Endothelial cell of umbilical vein (primary cell): Measurements from ENCODE around the gene MAP4K3. TPM values are rescaled to one million over a fixed set of nuclear protein-coding genes. Genes with fewer than 3 reads are reported as not detected.

Experiments used
- BruUV-seq: library from RNA; stranded (reverse); fragments of 400-500 nt; replicated peaks from 2 replicates; lab custom pipeline; 2021; lab: Mats Ljungman, UMichigan
- CTCF ChIA-PET: fragments of 300-600, 350-600 bp; sonication (Branson Sonifier 250); formaldehyde crosslinking; loops from one replicate; lab custom pipeline; 2021; ENCODE audit warnings: antibody characterized with exemption, inconsistent platforms; lab: Charles Lee
- POLR2A ChIA-PET: fragments of 300-600, 350-600 bp; sonication (Branson Sonifier 250); formaldehyde crosslinking; loops from one replicate; lab custom pipeline; 2021; ENCODE audit warnings: antibody characterized with exemption, inconsistent platforms; lab: Charles Lee
- DNase-seq: peaks from one replicate; pipeline ENCODE4 v3.0.0-alpha.2; 2011; ENCODE audit warnings: low read depth, low spot score
- FAIRE-seq: peaks from 2 replicates; lab custom pipeline; 2011; peaks lifted over from hg19 to GRCh38; lab: Jason Lieb, UNC
- H2AFZ ChIP-seq: 2 replicates; pipeline ENCODE4 v1.6.0; 2012; ENCODE audit warnings: low read depth, low read length, control low read depth, inconsistent platforms
- H3K27ac ChIP-seq: 2 replicates; pipeline ENCODE4 v1.5.1; 2011; ENCODE audit warnings: low read depth, mild to moderate bottlenecking, control low read depth, low read length, moderate library complexity; ENCODE audit not compliant: insufficient read depth
- H3K27me3 ChIP-seq, 2 experiments: 2 replicates each; pipeline versions ENCODE4 v1.6.0 to v1.6.1; 2011; ENCODE audit warnings: low read length in 2 of 2, mixed read lengths in 1 of 2; ENCODE audit not compliant: control insufficient read depth in 2 of 2, insufficient read depth in 2 of 2
- H3K36me3 ChIP-seq, 2 experiments: 2 replicates in 1 of 2; 3 replicates in 1 of 2; pipeline ENCODE4 v1.5.1; 2011; ENCODE audit warnings: low read length in 2 of 2, mild to moderate bottlenecking in 1 of 2, moderate library complexity in 1 of 2; ENCODE audit not compliant: control insufficient read depth in 2 of 2, insufficient read depth in 2 of 2; ENCODE audit errors: extremely low read depth in 1 of 2
- H3K4me1 ChIP-seq: 3 replicates; pipeline ENCODE4 v1.5.1; 2011; ENCODE audit warnings: mild to moderate bottlenecking, low read length; ENCODE audit not compliant: control insufficient read depth, insufficient read depth; ENCODE audit errors: extremely low read depth
- H3K4me2 ChIP-seq: 2 replicates; pipeline ENCODE4 v1.6.1; 2011; ENCODE audit warnings: low read length, control low read depth, mixed read lengths; ENCODE audit not compliant: insufficient read depth
- H3K4me3 ChIP-seq, 3 experiments: fragments of 200-600 bp in 1 of 3; sonication (generic), shearing (Covaris generic) in 1 of 3; replicated peaks in 1 of 3; 2 replicates each; pipeline ENCODE4 v1.5.1; 2011 to 2016; ENCODE audit warnings: control low read depth in 3 of 3, low read length in 3 of 3, mild to moderate bottlenecking in 2 of 3, inconsistent platforms in 1 of 3, low read depth in 1 of 3, moderate library complexity in 1 of 3; ENCODE audit not compliant: insufficient read depth in 1 of 3
- H3K79me2 ChIP-seq: 2 replicates; pipeline ENCODE4 v1.6.0; 2012; ENCODE audit warnings: low read length, inconsistent platforms; ENCODE audit not compliant: control insufficient read depth, insufficient read depth
- H3K9ac ChIP-seq: replicated peaks from 2 replicates; pipeline ENCODE3; 2011; ENCODE audit warnings: low read length, control low read depth; ENCODE audit not compliant: insufficient read depth; ENCODE audit errors: extremely low read depth
- H3K9me1 ChIP-seq: replicated peaks from 3 replicates; pipeline ENCODE4 v1.6.0; 2011; ENCODE audit warnings: mild to moderate bottlenecking, low read length; ENCODE audit not compliant: control insufficient read depth, insufficient read depth; ENCODE audit errors: extremely low read depth
- H3K9me3 ChIP-seq: replicated peaks from 2 replicates; pipeline ENCODE4 v1.5.1; 2012; ENCODE audit warnings: low read length, inconsistent platforms; ENCODE audit not compliant: control insufficient read depth, insufficient read depth
- H4K20me1 ChIP-seq: replicated peaks from 2 replicates; pipeline ENCODE3; 2011; ENCODE audit warnings: mild to moderate bottlenecking, low read length; ENCODE audit not compliant: control insufficient read depth, insufficient read depth; ENCODE audit errors: extremely low read depth
- CTCF ChIP-seq, 2 donors: IDR thresholded peaks; 1 replicate in 1 of 2; 2 replicates in 1 of 2; pipeline ENCODE4 v1.5.1; 2011; ENCODE audit warnings: low read length in 2 of 2, mild to moderate bottlenecking in 2 of 2, moderate library complexity in 2 of 2, control low read depth in 1 of 2, inconsistent platforms in 1 of 2, low read depth in 1 of 2; ENCODE audit not compliant: insufficient read depth in 1 of 2; ENCODE audit errors: extremely low read depth in 1 of 2
- EZH2 ChIP-seq: IDR thresholded peaks from 2 replicates; pipeline ENCODE4 v1.6.1; 2012; ENCODE audit warnings: borderline replicate concordance, low read depth, mild to moderate bottlenecking, moderate library complexity, low read length, inconsistent platforms; ENCODE audit not compliant: severe bottlenecking
- FOS ChIP-seq: IDR thresholded peaks from 2 replicates; pipeline ENCODE4 v1.6.1; 2011; ENCODE audit warnings: mild to moderate bottlenecking, low read length, moderate library complexity, borderline replicate concordance; ENCODE audit not compliant: insufficient read depth
- GATA2 ChIP-seq: IDR thresholded peaks from 2 replicates; pipeline ENCODE4 v1.7.0; 2011; ENCODE audit warnings: low read depth, mild to moderate bottlenecking, moderate library complexity, mixed read lengths, low read length; ENCODE audit not compliant: insufficient read length, insufficient read depth
- JUN ChIP-seq: IDR thresholded peaks from 2 replicates; pipeline ENCODE4 v1.6.1; 2011; ENCODE audit warnings: borderline replicate concordance, low read depth; ENCODE audit not compliant: insufficient read length, insufficient read depth
- MAX ChIP-seq: IDR thresholded peaks from 2 replicates; pipeline ENCODE4 v1.6.1; 2011; ENCODE audit not compliant: insufficient read depth, insufficient read length
- MYC ChIP-seq: IDR thresholded peaks from one replicate; pipeline ENCODE4 v1.6.1; 2011; ENCODE audit warnings: mild to moderate bottlenecking, low read depth, low read length
- POLR2A ChIP-seq: IDR thresholded peaks from 2 replicates; pipeline ENCODE4 v1.6.1; 2012; ENCODE audit warnings: low read depth, mild to moderate bottlenecking, control low read depth, low read length
- POLR2AphosphoS5 ChIP-seq: IDR thresholded peaks from 2 replicates; pipeline ENCODE4 v1.6.1; 2012; ENCODE audit warnings: low read depth, mild to moderate bottlenecking, control low read depth, low read length, moderate library complexity; ENCODE audit not compliant: insufficient read depth
- dilution Hi-C: fragments of 300-500 bp; cut with MboI; formaldehyde crosslinking; loops from one replicate; pipeline ENCODE4 v1.15.0; 2019; ENCODE audit warnings: low sequenced_read_pairs; ENCODE audit not compliant: extremely low pct_ligation_motif_present
- intact Hi-C: fragments of 100-400 bp; cut with micrococcal nuclease; formaldehyde crosslinking; loops from one replicate; pipeline ENCODE4 v1.10.0; 2022
- polyA plus RNA-seq, 4 experiments: library from polyadenylated mRNA; depleted of rRNA in 3 of 4; stranded (reverse) in 3 of 4; unstranded in 1 of 4; fragments of >200 nt; gene quantifications; 2 replicates each; pipeline versions ENCODE4 v1.2.1 to v1.2.3, GENCODE V29; 2011 to 2012; ENCODE audit warnings: missing spikeins in 1 of 4
- total RNA-seq: library from RNA; stranded (reverse); gene quantifications from 2 replicates; pipeline ENCODE4 v1.2.3, GENCODE V29; 2021

The MAP4K3 gene
- total and polyA plus RNA-seq, 2 donors (not counting 3 experiments of a cell fraction or from before 2014, with no cell fraction given) = 8.0 to 45.9 TPM

GRCh38 chr2:39419282-39420223 is 17.5 kb downstream of the MAP4K3 start:
- ChIA-PET POLR2A (no interaction called here), CTCF (interaction anchor here (1.4 to 1.5 kb wide), 2 partner anchors 10 to 14 kb away, joined by 3 to 4 read pairs; no protein-coding TSS in a partner anchor)
- dilution Hi-C loops (no loop called here), intact Hi-C loops (no loop called here)
- no peak overlapping the region for H3K9ac ChIP-seq
- H3K27ac ChIP-seq = no peak overlapping the region
- H3K9me1 ChIP-seq = peaks cover 2% of the 10 kb centered on the region
- H4K20me1 ChIP-seq = peaks cover 15% of the 10 kb centered on the region
- H3K4me1 ChIP-seq = no peaks in the 10 kb centered on the region
- BruUV-seq = no TSS peak
- DNase-seq = no peak
- TF ChIP-seq MYC = no peak
- TF ChIP-seq MAX = no peak
- TF ChIP-seq FOS = no peak
- no peak for TF ChIP-seq EZH2
- TF ChIP-seq CTCF (IDR thresholded peaks at IDR 0.05; ENCODE audit: extremely low read depth in 1 of 2, insufficient read depth in 1 of 2, low read depth in 1 of 2, low read length in 2 of 2) = no peak
- no peak for TF ChIP-seq POLR2A
- TF ChIP-seq JUN = no peak
- TF ChIP-seq POLR2AphosphoS5 = no peak
- TF ChIP-seq GATA2 = no peak
- no peaks in the 10 kb centered on the region for H3K9me3 ChIP-seq
- H3K4me3 ChIP-seq = no peak overlapping the region
- H3K27me3 ChIP-seq = no peaks in the 10 kb centered on the region
- FAIRE-seq = no peak
- no peak overlapping the region for H3K4me2 ChIP-seq
- H2AFZ ChIP-seq = no peak overlapping the region
- no peaks in the 10 kb centered on the region for H3K36me3 ChIP-seq
- peaks cover 72% of the 10 kb centered on the region for H3K79me2 ChIP-seq
